ENCODE results near the gene HK1.
"Not testable (repeated sequence)": the region's sequence is repeated elsewhere in the genome, so short reads cannot be mapped to it uniquely, and the experiment has no call there.

Gene HK1

DNA sequence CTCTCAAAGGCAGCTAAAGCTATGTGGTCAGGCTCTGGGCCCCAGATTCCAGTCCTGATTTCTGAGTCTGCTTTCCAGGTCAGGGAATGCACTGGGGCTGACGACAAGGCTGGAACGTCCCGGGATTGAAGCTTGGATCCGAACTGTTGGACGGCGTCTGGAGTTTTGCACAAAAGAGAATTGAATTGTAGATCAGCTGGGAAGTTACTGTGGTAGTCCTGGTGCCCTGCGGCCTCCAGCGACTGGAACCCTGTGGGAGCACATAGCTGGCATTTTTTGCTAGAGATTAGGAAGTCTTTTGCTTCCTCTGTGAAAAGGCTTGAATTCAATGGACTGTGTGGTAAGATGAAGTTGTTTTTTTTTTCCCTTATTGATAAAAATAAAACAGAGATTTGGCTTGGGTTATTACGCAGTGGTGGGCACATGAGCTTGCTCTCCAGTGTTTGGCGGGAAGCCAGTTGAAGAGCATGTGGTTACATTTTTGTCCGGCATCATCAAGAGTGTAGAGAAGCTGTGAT is at the start of gene HK1:
TSS of gene HK1 (plus strand) at position 51 of the 518 bp plus-strand sequence.
- no peak for DNase-seq (ENCODE audit: low read depth)

- no peak for DNase-seq (ENCODE audit: low read depth)
These were observed 48.7 kb upstream of the HK1 start for GRCh38 chr10:69229616-69229916.

DNA sequence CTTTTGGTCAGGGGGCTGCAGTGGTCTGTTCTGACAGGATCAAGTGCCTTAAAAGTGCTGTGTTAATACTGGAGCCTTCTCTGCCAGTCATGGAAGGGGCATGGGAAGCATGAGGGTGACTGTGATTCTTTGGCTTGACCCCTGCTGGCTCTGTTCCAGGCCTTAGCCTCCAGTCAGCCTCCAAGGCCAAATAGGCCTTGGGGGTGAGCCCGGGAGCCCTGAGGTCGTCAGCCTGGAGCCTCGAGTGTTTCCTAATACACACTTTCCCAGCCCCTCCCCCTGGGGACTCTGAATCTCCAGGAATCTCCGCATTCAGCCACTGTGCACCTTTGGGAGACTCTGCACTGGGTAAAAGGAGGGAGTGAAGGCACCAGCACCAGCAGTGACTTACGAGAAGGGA is 48.2 kb upstream of the HK1 start:
- no peak for DNase-seq (ENCODE audit: low read depth)

- no peak for DNase-seq (ENCODE audit: low read depth)
These were observed 46.0 kb upstream of the HK1 start for GRCh38 chr10:69232252-69232651.

DNA sequence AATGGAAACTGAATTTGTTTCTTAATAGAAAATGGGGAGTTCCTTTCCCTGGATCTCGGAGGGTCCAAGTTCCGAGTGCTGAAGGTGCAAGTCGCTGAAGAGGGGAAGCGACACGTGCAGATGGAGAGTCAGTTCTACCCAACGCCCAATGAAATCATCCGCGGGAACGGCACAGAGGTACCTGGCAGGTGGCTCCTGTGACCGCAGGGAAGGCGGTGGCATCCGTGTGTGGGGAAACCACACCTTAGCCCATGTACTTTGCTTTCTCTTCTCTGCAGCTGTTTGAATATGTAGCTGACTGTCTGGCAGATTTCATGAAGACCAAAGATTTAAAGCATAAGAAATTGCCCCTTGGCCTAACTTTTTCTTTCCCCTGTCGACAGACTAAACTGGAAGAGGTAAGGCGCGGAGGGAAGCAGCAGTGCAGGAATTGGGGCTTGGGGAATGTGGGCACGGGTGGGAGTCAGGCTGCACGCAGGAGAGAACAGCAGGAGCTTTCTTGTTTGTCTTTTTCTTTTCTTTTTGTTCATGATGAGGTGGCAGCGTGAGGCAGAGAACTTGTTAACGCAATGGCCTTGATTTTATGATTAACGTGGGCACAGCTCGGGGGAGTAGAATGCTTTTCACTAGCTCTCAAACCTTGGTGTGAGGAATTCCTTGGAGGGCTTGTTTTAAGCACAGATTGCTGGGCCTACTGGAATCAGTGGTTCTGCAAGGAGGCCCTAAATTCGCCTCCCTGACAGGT is 45.4 kb upstream of the HK1 start:
- peak; percentile 13 for DNase-seq (ENCODE audit: low read depth)

DNA sequence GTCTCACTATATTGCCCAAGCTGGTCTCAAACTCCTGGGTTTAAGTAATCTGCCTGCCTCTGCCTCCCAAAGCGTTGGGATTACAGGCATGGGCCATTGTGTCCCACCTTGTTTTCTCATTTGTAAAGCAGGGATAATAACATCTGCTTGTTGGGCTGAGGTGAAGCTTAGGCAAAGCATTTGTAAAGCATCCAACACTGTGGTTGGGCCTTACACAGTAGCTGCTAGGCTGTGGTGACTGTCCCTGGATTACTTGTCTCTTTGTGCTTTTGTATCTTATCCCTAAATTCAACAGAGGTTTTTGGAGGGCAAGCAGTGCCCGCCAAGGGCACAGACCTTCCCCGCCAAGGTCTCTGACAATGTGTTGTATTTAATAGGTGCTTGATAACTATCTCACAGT is 43.8 kb upstream of the HK1 start:
- DNase-seq (ENCODE audit: low read depth) = no peak

DNA sequence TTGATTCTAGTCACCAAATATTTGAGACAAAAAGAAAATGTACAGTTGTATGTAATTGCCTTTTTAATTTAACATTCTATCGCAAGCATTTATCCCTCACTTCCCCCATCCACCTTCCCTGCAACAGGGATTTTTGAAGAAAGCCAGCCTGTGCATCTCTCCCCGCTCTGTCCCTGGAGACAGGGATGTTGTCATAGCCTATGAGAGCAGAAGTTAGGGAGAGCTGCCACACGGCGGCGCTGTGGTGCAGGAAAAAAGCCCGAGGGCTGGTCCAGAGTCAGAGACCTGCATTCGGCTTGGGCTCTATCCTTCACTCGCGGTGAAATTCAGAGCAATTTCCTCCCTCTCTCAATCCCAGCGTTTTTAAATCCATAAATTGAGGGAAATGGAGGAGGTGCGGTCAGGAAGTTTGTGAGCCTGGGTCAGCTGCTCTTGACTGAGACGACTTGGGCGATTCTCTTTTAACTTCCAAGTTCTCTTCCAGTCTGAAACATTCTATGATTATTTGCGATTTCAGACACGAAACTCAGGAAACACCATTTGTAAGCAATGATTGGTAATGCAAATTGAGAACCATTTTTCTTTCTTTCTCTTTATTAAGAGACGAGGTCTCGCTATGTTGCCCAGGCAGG is 40.7 kb upstream of the HK1 start:
- DNase-seq (ENCODE audit: low read depth) = peak; percentile 54

DNA sequence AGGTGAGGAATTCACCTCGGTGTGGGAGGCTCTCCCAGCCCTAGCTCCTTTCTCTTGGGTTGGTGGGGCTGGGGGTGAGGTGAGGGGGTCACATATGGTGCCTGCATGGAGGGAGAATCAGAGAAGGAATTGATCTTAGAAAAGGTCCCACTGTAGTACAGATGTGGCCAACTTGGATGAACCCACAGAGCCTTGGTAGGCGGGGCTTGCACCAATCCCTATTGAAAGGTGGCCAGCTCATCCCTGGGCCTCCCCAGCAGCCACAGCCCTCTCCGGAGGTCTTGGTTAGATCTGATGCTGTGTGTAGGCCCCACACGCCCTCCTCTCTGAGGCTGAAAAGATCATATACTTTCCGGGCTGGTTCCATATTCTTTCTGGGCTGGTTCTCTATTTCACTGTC is 39.2 kb upstream of the HK1 start:
- DNase-seq (ENCODE audit: low read depth) = no peak

DNA sequence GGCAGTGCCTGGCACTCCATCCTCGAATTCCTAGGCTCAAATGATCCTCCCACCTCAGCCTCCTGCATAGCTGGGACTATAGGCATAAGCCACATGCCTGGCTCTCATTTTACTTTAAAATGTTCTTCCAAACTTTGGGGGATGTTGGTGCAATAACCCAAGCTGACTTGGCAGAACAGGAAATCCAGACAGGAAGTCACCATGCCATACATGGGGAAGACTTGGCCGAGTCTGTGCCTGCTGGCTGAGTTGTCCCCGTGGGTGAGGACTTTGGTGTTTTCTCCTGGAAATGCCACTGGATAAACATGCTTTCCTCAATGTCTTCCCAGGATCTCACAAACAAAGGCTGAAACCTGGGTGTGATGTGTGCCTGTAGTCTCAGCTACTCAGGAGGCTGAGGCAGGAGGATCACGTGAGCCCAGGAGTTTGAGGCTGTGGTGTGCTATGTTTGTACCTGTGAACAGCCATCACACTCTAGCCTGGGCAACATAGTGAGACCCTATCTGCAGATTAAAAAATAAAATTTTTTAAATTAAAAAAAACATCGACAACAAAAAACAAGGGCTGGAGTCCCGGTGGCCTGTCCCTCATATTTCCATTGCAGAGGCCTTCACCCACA is 38.4 kb upstream of the HK1 start:
- DNase-seq (ENCODE audit: low read depth) = no peak

- DNase-seq (ENCODE audit: low read depth) = no peak
These were observed 37.8 kb upstream of the HK1 start for GRCh38 chr10:69240455-69240854.

DNA sequence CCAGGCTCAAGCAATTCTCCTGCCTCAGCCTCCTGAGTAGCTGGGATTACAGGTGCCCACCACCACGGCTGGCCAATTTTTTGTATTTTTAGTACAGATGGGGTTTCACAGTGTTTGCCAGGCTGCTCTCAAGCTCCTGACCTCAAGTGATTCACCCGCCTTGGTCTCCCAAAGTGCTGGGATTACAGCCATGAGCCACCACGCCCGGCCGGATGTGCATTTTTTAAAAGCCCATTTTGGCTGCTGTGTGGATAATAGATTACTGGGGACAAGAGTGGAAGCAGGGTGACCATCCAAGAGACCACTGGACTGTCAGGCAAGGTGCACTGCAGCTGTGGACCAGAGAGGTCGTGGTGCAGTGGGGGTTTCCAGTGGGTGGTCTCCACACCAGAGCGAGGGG is 36.7 kb upstream of the HK1 start:
- DNase-seq (ENCODE audit: low read depth) = no peak

DNA sequence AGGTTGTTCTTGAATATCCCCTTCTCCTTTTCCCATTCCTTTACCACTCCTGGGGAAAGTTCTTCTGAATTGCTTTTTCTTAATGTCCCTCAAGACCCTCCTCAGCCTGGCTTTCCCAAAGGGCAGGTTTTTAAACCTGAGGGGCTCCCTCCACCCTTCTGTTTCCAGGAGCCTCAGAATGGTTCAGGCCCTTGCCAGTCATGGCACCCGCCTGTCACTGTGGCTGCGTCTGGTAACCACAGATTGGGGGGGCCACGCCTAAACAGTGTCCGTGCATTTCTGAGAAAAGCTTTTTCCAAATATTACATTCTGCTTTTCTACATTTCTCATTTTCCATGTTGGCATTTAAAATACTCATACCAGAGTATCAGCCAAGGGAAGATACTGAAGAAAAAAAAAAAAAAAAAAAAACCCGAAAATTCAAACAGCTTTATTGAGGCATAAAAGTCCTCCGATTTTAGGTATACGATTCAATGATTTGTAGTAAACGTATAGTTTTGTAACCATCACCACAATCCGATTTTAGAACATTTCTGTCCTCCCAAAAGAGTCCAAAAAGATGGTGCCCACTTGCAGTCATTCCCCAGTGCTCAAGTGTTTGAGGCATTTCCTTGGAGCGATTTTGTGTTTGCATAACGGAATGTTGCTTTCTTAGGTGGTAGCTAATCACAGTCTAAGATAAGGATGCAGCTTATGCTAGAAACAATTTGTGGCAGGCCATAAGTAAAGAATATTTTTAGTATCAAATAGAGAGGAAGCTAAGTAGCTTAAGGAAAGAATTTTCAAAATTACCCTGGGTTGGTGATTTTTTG is 36.0 kb upstream of the HK1 start:
- DNase-seq (ENCODE audit: low read depth) = no peak

GRCh38 chr10:69242852-69243212 is 35.5 kb upstream of the HK1 start:
- DNase-seq (ENCODE audit: low read depth) = no peak

DNA sequence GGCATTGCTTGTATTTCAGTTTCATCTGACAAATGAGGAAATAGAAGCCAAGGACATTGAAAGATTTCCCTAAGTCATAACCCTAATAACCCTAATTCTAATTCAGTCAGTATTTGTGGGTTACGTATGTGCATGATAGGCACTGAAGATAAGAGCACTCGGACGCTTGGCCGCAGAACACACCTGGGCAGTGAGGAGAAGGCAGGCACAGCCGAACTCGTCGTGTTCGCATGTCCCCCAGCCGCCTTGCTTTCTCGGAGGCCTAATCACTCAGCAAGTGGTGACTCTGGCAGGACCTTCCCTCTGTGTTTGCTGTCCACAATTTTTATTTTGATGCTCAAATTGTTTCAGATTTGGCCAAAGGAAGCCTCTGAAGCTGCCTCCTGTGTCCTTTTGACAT is 34.5 kb upstream of the HK1 start:
- no peak for DNase-seq (ENCODE audit: low read depth)

DNA sequence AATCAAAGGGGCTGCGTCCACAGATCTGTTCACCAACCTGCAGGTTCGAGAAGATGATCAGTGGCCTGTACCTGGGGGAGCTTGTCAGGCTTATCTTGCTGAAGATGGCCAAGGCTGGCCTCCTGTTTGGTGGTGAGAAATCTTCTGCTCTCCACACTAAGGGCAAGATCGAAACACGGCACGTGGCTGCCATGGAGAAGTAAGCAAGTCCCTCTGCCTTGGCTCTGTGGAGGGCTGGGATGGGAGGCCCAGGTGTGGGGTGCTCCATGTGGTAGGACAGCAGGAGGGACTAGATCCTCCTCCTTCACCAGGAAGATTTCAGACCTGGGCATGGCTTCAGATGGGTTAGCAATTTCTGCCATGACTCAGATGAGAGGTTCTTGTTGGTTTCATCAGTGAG is 32.3 kb upstream of the HK1 start:
- no peak for DNase-seq (ENCODE audit: low read depth)

- no peak for DNase-seq (ENCODE audit: low read depth)
These were observed 31.5 kb upstream of the HK1 start for GRCh38 chr10:69246581-69247312.

GRCh38 chr10:69247313-69247710 is 31.0 kb upstream of the HK1 start:
- no peak for DNase-seq (ENCODE audit: low read depth)

DNA sequence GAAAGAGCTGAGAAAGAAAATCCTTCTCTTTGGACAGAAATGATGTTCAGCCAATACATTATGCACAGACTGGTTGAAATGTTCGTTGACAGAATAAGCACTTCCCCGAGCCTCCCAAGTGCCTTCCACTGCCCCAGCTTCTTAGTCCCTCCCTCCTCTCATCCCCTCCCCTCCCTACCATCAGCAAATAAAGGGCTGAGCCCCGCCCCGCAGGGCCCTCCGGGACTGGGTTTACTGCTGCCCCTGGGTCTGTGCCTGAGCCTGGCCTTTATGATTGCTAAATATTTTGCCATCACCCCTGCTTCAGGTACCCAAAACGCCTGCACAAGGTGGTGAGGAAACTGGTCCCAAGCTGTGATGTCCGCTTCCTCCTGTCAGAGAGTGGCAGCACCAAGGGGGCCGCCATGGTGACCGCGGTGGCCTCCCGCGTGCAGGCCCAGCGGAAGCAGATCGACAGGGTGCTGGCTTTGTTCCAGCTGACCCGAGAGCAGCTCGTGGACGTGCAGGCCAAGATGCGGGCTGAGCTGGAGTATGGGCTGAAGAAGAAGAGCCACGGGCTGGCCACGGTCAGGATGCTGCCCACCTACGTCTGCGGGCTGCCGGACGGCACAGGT is 30.1 kb upstream of the HK1 start:
- DNase-seq (ENCODE audit: low read depth) = no peak

GRCh38 chr10:69250041-69250440 is 28.3 kb upstream of the HK1 start:
- DNase-seq (ENCODE audit: low read depth) = no peak

- not testable (repeated sequence) for DNase-seq (ENCODE audit: low read depth)
These were observed 26.9 kb upstream of the HK1 start for GRCh38 chr10:69251417-69251816.

- no peak for DNase-seq (ENCODE audit: low read depth)
These were observed 25.1 kb upstream of the HK1 start for GRCh38 chr10:69253171-69253570.

- no peak for DNase-seq (ENCODE audit: low read depth)
These were observed 23.4 kb upstream of the HK1 start for GRCh38 chr10:69254877-69255276.

All from T-helper 22 cell (primary cell).